Stomach smooth muscle (tissue), 2 donors: ENCODE measurements around the gene SH3BP4.

ENCODE experiments used
- H3K27ac ChIP-seq: one replicate; pipeline ENCODE4 v1.7.0; 2013; ENCODE audit warnings: mild to moderate bottlenecking, low read length, inconsistent platforms
- H3K27me3 ChIP-seq, 2 donors: one replicate each; pipeline ENCODE4 v1.7.0; 2013; ENCODE audit warnings: low read length in 2 of 2; ENCODE audit not compliant: insufficient read depth in 2 of 2, control insufficient read depth in 1 of 2
- H3K36me3 ChIP-seq, 2 donors: one replicate each; pipeline ENCODE4 v1.7.0; 2013; ENCODE audit warnings: low read length in 2 of 2; ENCODE audit not compliant: control insufficient read depth in 2 of 2, insufficient read depth in 2 of 2
- H3K4me1 ChIP-seq: one replicate; pipeline ENCODE4 v1.7.0; 2013; ENCODE audit warnings: low read length; ENCODE audit not compliant: control insufficient read depth, insufficient read depth
- H3K4me3 ChIP-seq, 2 donors: one replicate each; pipeline ENCODE4 v1.7.0; 2013; ENCODE audit warnings: low read length in 2 of 2
- H3K9ac ChIP-seq, 2 donors: one replicate each; pipeline ENCODE4 v1.7.0; 2013; ENCODE audit warnings: low read length in 2 of 2, mild to moderate bottlenecking in 1 of 2
- H3K9me3 ChIP-seq, 2 donors: one replicate each; pipeline ENCODE4 v1.7.0; 2013; ENCODE audit warnings: low read length in 2 of 2; ENCODE audit not compliant: control insufficient read depth in 2 of 2
- donor health status: healthy.
- donor health status: Pancreatic carcinoma.

Gene SH3BP4, protein sequence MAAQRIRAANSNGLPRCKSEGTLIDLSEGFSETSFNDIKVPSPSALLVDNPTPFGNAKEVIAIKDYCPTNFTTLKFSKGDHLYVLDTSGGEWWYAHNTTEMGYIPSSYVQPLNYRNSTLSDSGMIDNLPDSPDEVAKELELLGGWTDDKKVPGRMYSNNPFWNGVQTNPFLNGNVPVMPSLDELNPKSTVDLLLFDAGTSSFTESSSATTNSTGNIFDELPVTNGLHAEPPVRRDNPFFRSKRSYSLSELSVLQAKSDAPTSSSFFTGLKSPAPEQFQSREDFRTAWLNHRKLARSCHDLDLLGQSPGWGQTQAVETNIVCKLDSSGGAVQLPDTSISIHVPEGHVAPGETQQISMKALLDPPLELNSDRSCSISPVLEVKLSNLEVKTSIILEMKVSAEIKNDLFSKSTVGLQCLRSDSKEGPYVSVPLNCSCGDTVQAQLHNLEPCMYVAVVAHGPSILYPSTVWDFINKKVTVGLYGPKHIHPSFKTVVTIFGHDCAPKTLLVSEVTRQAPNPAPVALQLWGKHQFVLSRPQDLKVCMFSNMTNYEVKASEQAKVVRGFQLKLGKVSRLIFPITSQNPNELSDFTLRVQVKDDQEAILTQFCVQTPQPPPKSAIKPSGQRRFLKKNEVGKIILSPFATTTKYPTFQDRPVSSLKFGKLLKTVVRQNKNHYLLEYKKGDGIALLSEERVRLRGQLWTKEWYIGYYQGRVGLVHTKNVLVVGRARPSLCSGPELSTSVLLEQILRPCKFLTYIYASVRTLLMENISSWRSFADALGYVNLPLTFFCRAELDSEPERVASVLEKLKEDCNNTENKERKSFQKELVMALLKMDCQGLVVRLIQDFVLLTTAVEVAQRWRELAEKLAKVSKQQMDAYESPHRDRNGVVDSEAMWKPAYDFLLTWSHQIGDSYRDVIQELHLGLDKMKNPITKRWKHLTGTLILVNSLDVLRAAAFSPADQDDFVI

GRCh38 chr2:234951664-234952269 lies at the start of gene SH3BP4:
Gene SH3BP4 (plus strand): TSS chr2:234952017. CDS start chr2:235035003, 82,986 bp downstream.
- H3K4me3 ChIP-seq, result peak within 1 kb of the TSS; percentile 68 to 82
- H3K9me3 ChIP-seq, result no peaks in the 10 kb centered on the region
- H3K27ac ChIP-seq, result peak within 1 kb of the TSS; percentile 80
- H3K9ac ChIP-seq, result peak within 1 kb of the TSS; percentile 60 to 69
- H3K27me3 ChIP-seq, result no peaks in the 10 kb centered on the region
- H3K4me1 ChIP-seq, result peaks cover 22% of the 10 kb centered on the region
- H3K36me3 ChIP-seq, result no peaks in the 10 kb centered on the region

DNA sequence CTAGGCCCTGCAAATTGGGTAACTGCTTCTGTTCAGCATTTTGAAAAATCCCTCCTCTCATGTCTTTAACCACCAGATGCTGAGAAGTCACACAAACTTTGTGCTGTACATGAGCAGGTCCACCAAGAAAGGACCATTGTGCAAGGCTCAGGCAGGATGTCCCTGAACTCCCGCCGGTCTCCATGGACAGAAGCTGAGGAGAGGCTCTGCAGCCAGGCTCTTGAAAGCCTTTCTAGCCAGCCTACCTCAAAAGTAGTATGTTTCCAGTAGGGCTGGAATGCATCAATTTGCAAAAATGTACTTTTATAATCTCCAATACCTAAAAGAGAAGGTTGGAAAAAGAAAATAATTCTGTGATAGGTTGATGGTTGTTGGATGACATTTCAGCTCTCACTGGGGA lies 47.0 kb upstream of the SH3BP4 start:
- Histone ChIP-seq H3K27me3 (no peaks in the 10 kb centered on the region), H3K27ac (no peak overlapping the region), H3K9me3 (no peaks in the 10 kb centered on the region), H3K36me3 (no peaks in the 10 kb centered on the region), H3K9ac (no peak overlapping the region), H3K4me3 (no peak overlapping the region), H3K4me1 (no peaks in the 10 kb centered on the region)

DNA sequence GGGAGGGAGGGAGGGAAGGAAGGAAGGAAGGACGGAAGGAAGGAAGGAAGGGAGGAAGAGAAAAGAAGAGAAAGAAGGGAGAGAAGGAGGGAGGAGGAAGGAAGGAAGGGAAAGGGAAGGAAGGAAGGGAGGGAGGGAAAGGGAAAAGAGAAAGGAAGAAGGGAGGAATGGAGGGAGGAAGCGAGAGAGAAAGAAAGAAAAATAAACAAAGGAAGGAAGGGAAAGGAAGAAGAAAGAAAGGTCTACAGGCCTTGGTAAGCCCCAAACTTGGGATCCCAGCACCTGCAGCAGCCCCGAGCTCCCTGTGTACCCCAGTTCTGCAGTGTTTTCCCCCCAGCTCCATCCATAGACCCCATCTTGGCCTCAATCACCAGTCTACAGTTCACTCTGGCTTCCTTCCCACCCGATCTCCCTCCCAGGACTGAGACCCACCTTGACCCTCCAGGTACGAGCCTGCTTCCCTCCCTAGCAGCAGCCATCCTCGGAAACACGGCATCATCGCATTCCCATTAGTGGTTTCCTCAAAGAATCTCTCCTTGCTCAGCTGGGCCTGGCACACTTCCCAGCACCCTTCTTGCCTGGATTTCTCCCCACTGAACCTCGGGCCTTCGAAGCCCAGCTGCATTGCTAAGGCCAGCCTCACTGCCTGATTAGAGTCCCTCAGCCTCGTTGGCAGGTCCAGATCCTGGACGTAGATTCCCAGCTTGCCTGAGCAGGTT lies 46.1 kb upstream of the SH3BP4 start:
- no peak overlapping the region for H3K4me3 ChIP-seq
- H3K36me3 ChIP-seq, result no peaks in the 10 kb centered on the region
- no peak overlapping the region for H3K27ac ChIP-seq
- no peaks in the 10 kb centered on the region for H3K9me3 ChIP-seq
- no peaks in the 10 kb centered on the region for H3K27me3 ChIP-seq
- H3K4me1 ChIP-seq, result no peaks in the 10 kb centered on the region
- no peak overlapping the region for H3K9ac ChIP-seq

DNA sequence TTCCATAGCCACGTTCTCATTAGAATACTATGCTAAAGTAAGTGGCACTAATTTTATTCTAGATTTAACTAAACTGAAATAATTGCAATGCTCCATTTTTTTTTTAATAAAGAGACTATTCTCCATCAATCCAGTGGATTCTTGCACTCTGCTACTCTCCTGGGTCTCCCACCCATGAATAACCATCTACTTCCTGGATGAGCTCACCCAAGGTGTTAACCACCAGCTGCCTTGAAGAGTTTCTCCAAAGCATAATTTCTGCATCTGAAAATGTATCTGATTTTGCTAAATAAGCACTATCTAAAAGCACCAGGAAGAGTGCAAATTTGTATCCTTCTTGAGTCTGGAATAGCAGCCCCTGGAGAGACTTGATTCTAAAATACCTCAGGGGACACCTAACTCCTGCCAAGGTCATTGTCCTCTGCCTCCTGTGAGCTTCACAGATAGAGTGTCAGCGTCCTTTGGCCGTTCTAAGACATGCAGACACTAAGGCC lies 41.6 kb upstream of the SH3BP4 start:
- Histone ChIP-seq H3K27ac (no peak overlapping the region), H3K9ac (no peak overlapping the region), H3K27me3 (no peaks in the 10 kb centered on the region)

GRCh38 chr2:234911271-234911670 lies 40.5 kb upstream of the SH3BP4 start:
- H3K9me3 ChIP-seq, result no peaks in the 10 kb centered on the region
- H3K9ac ChIP-seq, result no peak overlapping the region
- no peaks in the 10 kb centered on the region for H3K36me3 ChIP-seq
- no peaks in the 10 kb centered on the region for H3K27me3 ChIP-seq
- H3K4me3 ChIP-seq, result no peak overlapping the region
- H3K4me1 ChIP-seq, result no peaks in the 10 kb centered on the region
- H3K27ac ChIP-seq, result no peak overlapping the region

More for the DNA sequence above, 41.6 kb upstream of the SH3BP4 start:
- Histone ChIP-seq H3K9me3 (no peaks in the 10 kb centered on the region), H3K4me3 (no peak overlapping the region), H3K36me3 (no peaks in the 10 kb centered on the region), H3K4me1 (no peaks in the 10 kb centered on the region)

- H3K27ac ChIP-seq, result no peak overlapping the region
Measured at GRCh38 chr2:234912437-234912836, 39.4 kb upstream of the SH3BP4 start.

GRCh38 chr2:234913208-234913626 lies 38.6 kb upstream of the SH3BP4 start:
- no peak overlapping the region for H3K27ac ChIP-seq
- no peaks in the 10 kb centered on the region for H3K4me1 ChIP-seq
- H3K9ac ChIP-seq, result no peak overlapping the region
- no peak overlapping the region for H3K4me3 ChIP-seq
- no peaks in the 10 kb centered on the region for H3K9me3 ChIP-seq
- H3K36me3 ChIP-seq, result no peaks in the 10 kb centered on the region
- H3K27me3 ChIP-seq, result no peaks in the 10 kb centered on the region

More at GRCh38 chr2:234912437-234912836, 39.4 kb upstream of the SH3BP4 start:
- Histone ChIP-seq H3K9ac (no peak overlapping the region), H3K4me1 (no peaks in the 10 kb centered on the region), H3K36me3 (no peaks in the 10 kb centered on the region), H3K4me3 (no peak overlapping the region), H3K27me3 (no peaks in the 10 kb centered on the region), H3K9me3 (no peaks in the 10 kb centered on the region)

DNA sequence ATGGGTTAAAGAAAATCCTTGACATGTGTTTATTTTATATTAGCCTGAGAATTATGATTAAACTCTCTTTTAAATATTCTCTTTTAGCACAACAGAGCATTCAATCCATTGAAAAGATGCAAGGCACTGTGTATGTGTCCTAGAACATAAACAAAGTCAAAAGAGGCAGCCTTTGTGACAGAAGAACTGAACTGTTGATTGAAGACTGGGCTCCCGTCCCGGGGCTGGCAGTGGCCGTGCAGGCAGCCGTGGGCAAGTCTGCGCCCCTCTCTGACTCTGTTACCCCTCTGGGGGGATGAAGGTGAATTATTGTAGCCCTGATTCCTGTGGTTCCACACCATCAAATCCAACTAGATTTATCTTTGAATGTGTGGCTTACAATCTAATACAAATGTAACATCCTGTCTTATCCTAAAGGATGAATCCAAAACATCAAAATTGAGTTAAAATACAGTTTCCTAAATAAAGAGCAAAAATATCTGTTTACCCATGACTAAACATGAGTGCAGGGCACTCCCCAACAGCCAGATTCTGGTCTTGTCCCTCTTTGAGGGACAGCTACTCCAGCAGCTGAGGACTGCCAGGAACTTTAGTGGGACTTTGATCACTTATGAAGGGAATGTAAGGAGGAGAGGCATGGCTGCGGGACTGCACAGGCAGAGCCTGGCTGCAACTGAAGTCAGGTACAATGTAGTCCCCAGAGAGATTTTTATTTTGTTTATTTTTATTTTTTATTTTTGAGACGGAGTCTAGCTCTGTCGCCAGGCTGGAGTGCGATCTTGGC lies 37.3 kb upstream of the SH3BP4 start:
- no peak overlapping the region for H3K4me3 ChIP-seq
- H3K9me3 ChIP-seq, result no peaks in the 10 kb centered on the region
- no peaks in the 10 kb centered on the region for H3K27me3 ChIP-seq
- no peaks in the 10 kb centered on the region for H3K4me1 ChIP-seq
- H3K9ac ChIP-seq, result no peak overlapping the region
- no peak overlapping the region for H3K27ac ChIP-seq
- H3K36me3 ChIP-seq, result no peaks in the 10 kb centered on the region

GRCh38 chr2:234916674-234917073 lies 35.1 kb upstream of the SH3BP4 start:
- Histone ChIP-seq H3K27me3 (no peaks in the 10 kb centered on the region), H3K36me3 (no peaks in the 10 kb centered on the region), H3K27ac (no peak overlapping the region), H3K4me3 (no peak overlapping the region), H3K4me1 (no peaks in the 10 kb centered on the region), H3K9ac (no peak overlapping the region), H3K9me3 (no peaks in the 10 kb centered on the region)
